Effector CD4-positive, alpha-beta T cell (primary cell): Measurements from ENCODE around the gene FAM156A.
A peak's percentile ranks its signal among the peaks of the same experiment; 100 is the strongest.
"Not testable (repeated sequence)": the region's sequence is repeated elsewhere in the genome, so short reads cannot be mapped to it uniquely, and the experiment has no call there.

ENCODE experiments used
- DNase-seq: peaks from one replicate; pipeline ENCODE4 v3.0.0-alpha.2; 2020

FAM156A gene

GRCh38 chrX:52958961-52959360 is 643 bp upstream of the FAM156A start:
- DNase-seq: not testable (repeated sequence)

DNA sequence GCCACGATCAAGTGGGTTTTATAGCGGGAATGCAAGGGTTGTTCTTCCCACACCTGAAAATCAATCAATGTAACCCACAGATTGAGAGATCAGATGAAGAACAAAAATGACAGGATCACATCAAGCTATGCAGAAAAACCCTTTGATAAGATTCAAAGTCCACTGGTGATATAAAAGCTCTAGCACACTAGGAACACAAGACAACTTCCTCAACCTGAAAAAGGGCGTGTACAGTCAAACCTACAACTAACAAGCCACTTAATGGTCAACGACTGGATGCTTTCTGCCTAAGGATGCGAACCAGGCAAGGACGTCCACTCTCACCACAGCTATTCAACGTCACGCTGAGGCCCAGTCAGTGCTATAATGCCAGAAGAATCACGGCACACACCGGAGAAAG is 8.4 kb downstream of the FAM156A start:
- DNase-seq: not testable (repeated sequence)

DNA sequence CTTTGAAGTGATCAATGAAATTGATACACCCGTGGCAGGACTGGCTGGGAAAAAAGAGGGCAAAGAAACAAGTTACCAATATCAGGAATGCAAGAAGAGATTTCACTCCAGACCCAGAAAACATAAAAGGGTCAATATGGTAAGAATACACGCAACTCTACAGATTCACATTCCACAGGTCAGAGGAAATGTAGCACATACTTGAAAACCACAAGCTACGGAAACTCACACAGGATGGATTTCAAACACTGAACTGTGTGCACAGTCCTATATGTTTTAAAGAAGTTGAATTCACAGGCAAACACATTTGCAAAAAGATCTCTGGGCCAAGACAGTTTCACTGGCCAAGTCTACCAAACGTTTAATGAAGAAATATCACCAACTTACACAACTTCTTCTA is 9.0 kb downstream of the FAM156A start:
- not testable (repeated sequence) for DNase-seq

DNA sequence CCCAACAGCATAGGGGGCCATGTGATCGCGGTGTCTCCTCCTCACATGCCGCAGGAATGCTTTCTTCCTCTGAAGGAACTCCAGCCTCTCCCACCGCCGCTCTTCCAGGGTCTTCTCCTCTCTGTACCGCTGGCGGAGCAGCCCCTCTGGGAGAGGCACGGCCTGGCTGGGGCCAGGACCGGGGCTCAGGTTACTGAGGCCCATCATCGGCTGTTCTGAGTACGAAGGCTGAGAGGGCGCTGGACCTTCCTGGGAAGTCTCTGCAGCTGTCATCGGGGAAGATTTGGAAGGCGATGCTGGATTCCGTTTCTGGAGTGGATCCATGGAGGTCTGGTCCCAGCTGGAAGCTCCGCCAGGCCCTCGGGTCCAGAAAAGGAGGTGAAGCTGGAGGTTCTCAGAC is 10.1 kb downstream of the FAM156A start:
- not testable (repeated sequence) for DNase-seq

- DNase-seq: not testable (repeated sequence)
Measured at GRCh38 chrX:52947501-52947900, 10.8 kb downstream of the FAM156A start.

DNA sequence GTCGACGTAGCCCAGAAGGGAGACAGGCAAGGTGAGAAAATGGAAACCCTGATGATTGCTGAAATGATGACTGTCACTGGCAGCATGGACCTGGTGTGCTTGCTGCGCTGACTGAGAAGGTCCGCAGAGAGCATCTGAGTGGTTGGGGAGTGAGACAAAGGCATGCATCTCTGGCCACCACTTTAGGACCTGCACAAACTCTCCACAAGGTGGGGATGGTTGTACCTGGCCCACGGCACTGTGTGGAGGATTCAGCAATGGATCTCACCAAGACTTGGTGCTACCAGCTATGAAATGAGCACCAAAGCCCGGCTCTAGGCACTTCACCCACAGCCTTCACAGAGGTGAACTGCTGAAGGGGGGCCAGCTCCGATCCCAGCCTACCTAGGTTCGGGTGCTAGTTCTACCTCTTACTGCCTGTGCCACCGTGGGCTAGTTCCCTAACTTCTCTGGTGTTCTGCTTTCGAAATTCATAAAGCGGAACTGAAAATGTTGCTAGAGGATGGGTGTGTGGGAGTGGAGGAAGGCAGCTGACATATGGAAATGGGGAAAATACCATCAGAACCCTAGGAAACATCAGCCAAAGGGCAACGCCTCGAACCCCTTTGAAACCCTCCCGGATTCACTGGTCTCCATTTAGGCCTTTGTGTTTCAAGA is 12.4 kb downstream of the FAM156A start:
- not testable (repeated sequence) for DNase-seq

DNA sequence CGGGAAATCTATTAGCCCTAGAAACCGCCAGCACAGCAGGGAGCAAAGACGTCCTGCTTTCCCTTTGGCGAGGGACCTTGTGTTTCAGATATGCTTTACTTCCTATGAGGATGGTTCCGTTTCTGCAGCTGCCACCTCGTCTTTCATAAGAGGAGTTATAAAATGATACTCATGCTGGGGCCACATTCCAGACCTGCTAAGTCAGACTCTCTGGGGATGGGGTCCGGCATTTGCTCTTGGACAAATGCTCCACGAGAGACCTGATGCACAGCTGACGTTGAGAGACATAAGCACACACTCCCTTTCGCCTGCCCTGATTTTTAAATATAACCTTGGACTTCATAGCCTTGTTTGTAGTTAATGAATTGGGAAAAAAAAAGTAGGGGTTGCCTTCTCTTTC is 16.6 kb downstream of the FAM156A start:
- not testable (repeated sequence) for DNase-seq

GRCh38 chrX:52940704-52941103 is 17.6 kb downstream of the FAM156A start:
- DNase-seq: not testable (repeated sequence)

- not testable (repeated sequence) for DNase-seq
Measured at GRCh38 chrX:52935470-52935784, 22.9 kb downstream of the FAM156A start.

DNA sequence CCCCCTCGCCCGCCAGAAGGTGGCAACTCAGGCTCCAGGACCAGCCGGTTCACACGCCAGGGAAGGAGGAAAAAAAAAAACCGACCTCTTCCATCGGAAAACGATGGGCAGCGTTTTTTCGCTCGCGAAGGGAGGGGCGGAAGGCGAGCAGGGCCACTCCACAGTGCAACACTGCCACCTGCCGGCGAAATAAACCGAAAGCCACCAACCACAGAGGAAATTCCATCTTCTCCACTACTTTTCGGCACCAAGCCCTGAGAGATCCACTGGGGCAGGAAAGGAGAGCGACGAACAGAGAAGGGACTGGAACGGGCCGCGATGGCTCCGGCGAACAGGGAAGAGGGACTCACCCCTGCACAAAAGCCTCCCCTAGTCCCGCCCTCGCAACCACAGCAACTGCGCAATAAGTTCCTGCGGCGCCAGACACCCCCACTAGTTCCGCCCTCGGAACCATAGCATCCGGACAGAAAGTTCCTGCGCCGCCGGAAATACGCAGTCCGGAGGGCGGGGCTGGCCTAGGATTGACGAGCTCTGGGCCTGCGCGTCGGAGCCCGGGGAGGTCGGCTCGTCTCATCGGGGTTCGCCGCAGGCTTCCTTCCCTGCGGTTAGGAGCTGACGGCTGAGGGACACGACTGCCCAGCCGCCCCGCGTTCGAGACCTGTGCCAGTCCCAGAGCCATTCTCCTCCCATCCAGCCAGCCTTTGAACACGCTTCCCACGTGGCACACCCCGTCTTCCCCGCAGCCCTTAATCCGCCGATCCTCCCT is 23.4 kb downstream of the FAM156A start:
- DNase-seq: peak; percentile 95

GRCh38 chrX:52933976-52934703 is 24.2 kb downstream of the FAM156A start:
- DNase-seq: no peak

GRCh38 chrX:52933213-52933612 is 25.1 kb downstream of the FAM156A start:
- DNase-seq: no peak

DNA sequence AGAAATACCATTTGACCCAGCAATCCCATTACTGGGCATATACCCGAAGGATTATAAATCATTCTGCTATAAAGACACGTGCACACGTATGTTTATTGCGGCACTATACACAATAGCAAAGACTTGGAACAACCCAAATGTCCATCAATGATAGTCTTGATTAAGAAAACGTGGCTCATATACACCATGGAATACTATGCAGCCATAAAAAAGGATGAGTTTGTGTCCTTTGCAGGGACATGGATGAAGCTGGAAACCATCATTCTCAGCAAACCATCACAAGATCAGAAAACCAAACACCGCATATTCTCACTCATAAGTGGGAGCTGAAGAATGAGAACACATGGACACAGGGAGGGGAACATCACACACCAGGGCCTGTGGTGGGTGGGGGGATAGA is 28.1 kb downstream of the FAM156A start:
- not testable (repeated sequence) for DNase-seq

- DNase-seq: no peak
Measured at GRCh38 chrX:52923781-52924241, 34.5 kb downstream of the FAM156A start.

DNA sequence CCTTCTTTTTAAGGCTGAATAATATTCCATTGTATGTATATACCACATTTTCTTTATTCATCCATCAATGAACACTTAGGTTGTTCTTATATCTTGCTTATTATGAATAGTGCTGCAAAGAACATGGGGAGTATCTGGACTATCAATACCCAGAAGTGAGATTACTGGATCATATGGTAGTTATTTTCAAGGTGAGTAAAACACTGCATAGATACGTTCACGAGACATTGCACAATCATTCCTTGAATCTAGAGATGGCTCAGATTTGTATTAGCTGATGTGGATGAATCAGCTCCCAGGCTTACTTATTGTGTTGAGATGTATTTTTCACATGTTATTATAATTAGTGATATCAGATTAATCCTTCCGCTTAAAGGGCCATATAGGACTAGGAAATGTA is 43.6 kb downstream of the FAM156A start:
- DNase-seq: not testable (repeated sequence)

DNA sequence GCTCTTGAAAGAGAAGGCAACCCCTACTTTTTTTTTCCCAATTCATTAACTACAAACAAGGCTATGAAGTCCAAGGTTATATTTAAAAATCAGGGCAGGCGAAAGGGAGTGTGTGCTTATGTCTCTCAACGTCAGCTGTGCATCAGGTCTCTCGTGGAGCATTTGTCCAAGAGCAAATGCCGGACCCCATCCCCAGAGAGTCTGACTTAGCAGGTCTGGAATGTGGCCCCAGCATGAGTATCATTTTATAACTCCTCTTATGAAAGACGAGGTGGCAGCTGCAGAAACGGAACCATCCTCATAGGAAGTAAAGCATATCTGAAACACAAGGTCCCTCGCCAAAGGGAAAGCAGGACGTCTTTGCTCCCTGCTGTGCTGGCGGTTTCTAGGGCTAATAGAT is 44.6 kb downstream of the FAM156A start:
- DNase-seq: not testable (repeated sequence)

DNA sequence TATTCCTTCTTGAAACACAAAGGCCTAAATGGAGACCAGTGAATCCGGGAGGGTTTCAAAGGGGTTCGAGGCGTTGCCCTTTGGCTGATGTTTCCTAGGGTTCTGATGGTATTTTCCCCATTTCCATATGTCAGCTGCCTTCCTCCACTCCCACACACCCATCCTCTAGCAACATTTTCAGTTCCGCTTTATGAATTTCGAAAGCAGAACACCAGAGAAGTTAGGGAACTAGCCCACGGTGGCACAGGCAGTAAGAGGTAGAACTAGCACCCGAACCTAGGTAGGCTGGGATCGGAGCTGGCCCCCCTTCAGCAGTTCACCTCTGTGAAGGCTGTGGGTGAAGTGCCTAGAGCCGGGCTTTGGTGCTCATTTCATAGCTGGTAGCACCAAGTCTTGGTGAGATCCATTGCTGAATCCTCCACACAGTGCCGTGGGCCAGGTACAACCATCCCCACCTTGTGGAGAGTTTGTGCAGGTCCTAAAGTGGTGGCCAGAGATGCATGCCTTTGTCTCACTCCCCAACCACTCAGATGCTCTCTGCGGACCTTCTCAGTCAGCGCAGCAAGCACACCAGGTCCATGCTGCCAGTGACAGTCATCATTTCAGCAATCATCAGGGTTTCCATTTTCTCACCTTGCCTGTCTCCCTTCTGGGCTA is 48.9 kb downstream of the FAM156A start:
- not testable (repeated sequence) for DNase-seq

DNA sequence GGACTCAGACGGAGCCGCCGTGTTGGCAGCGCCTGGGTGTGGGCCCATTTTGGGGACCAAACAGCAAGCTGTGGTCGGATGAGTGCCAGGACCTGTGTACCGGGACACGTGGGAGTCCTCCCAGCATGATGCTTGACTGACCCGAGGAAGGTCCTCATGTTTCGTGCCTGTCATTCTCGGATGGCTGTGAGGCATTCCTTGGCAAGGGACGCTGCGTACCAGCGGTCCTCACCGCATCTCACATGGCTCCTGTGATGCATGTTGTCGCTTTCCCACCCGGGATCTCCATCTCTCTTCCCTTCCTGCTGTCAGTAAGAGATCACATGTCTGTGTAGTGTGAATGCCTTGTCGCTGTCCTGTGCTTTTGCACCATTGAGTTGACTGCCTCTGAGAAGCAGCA is 50.4 kb downstream of the FAM156A start:
- DNase-seq: not testable (repeated sequence)

DNA sequence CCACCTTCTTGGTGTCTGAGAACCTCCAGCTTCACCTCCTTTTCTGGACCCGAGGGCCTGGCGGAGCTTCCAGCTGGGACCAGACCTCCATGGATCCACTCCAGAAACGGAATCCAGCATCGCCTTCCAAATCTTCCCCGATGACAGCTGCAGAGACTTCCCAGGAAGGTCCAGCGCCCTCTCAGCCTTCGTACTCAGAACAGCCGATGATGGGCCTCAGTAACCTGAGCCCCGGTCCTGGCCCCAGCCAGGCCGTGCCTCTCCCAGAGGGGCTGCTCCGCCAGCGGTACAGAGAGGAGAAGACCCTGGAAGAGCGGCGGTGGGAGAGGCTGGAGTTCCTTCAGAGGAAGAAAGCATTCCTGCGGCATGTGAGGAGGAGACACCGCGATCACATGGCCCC is 51.2 kb downstream of the FAM156A start:
- DNase-seq: not testable (repeated sequence)

DNA sequence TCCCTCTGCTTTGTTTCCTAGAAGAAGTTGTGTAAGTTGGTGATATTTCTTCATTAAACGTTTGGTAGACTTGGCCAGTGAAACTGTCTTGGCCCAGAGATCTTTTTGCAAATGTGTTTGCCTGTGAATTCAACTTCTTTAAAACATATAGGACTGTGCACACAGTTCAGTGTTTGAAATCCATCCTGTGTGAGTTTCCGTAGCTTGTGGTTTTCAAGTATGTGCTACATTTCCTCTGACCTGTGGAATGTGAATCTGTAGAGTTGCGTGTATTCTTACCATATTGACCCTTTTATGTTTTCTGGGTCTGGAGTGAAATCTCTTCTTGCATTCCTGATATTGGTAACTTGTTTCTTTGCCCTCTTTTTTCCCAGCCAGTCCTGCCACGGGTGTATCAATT is 52.2 kb downstream of the FAM156A start:
- not testable (repeated sequence) for DNase-seq

DNA sequence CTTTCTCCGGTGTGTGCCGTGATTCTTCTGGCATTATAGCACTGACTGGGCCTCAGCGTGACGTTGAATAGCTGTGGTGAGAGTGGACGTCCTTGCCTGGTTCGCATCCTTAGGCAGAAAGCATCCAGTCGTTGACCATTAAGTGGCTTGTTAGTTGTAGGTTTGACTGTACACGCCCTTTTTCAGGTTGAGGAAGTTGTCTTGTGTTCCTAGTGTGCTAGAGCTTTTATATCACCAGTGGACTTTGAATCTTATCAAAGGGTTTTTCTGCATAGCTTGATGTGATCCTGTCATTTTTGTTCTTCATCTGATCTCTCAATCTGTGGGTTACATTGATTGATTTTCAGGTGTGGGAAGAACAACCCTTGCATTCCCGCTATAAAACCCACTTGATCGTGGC is 52.8 kb downstream of the FAM156A start:
- not testable (repeated sequence) for DNase-seq
